GM23248 (cell line): ENCODE results near the gene MAP3K14. TPM values are rescaled to one million over a fixed set of nuclear protein-coding genes. Genes with fewer than 3 reads are reported as not detected.

Source experiments
- DNase-seq: peaks from one replicate; pipeline ENCODE4 v3.0.0-alpha.2; 2015
- H2AFZ ChIP-seq: fragments of 200-600 bp; sonication (generic); 2 replicates; pipeline ENCODE4 v1.6.1; 2016; ENCODE audit warnings: antibody characterized with exemption
- H3F3A ChIP-seq: fragments of 200-600 bp; sonication (generic); 2 replicates; pipeline ENCODE4 v1.6.1; 2016; ENCODE audit warnings: mild to moderate bottlenecking, antibody characterized with exemption, mixed run types; ENCODE audit not compliant: insufficient read depth
- H3K27ac ChIP-seq: fragments of 200-600 bp; sonication (generic); 2 replicates; pipeline ENCODE4 v1.5.1; 2016; ENCODE audit warnings: mild to moderate bottlenecking
- H3K27me3 ChIP-seq: fragments of 200-600 bp; sonication (generic); replicated peaks from 2 replicates; pipeline ENCODE4 v1.6.1; 2016; ENCODE audit warnings: mild to moderate bottlenecking; ENCODE audit not compliant: insufficient read depth
- H3K36me3 ChIP-seq: fragments of 200-600 bp; sonication (generic); 2 replicates; pipeline ENCODE4 v1.6.1; 2016; ENCODE audit warnings: low read depth, mild to moderate bottlenecking
- H3K4me1 ChIP-seq: fragments of 200-600 bp; sonication (generic); 2 replicates; pipeline ENCODE4 v1.6.1; 2016; ENCODE audit warnings: mild to moderate bottlenecking; ENCODE audit not compliant: insufficient read depth
- H3K4me2 ChIP-seq: fragments of 200-600 bp; sonication (generic); one replicate; pipeline ENCODE4 v1.6.1; 2016; ENCODE audit warnings: mild to moderate bottlenecking; ENCODE audit not compliant: unreplicated experiment
- H3K4me3 ChIP-seq: fragments of 200-600 bp; sonication (generic); 2 replicates; pipeline ENCODE4 v1.5.1; 2016; ENCODE audit warnings: mild to moderate bottlenecking
- H3K79me2 ChIP-seq: fragments of 200-600 bp; sonication (generic); 2 replicates; pipeline ENCODE4 v1.6.1; 2016; ENCODE audit warnings: mild to moderate bottlenecking; ENCODE audit not compliant: insufficient read depth
- H3K9ac ChIP-seq: fragments of 200-600 bp; sonication (generic); 2 replicates; pipeline ENCODE4 v1.6.1; 2016; ENCODE audit warnings: mild to moderate bottlenecking
- H3K9me2 ChIP-seq: fragments of 200-600 bp; sonication (generic); 2 replicates; pipeline ENCODE4 v1.6.1; 2016; ENCODE audit warnings: mixed run types, mild to moderate bottlenecking, moderate library complexity; ENCODE audit not compliant: insufficient read depth
- H3K9me3 ChIP-seq: fragments of 200-600 bp; sonication (generic); one replicate; pipeline ENCODE4 v1.6.1; 2017; ENCODE audit warnings: low read depth
- H4K20me1 ChIP-seq: fragments of 200-600 bp; sonication (generic); 2 replicates; pipeline ENCODE4 v1.6.0; 2016; ENCODE audit not compliant: insufficient read depth
- EZH2 ChIP-seq: fragments of 200-600 bp; sonication (generic); IDR thresholded peaks from 2 replicates; pipeline ENCODE4 v1.6.1; 2018; ENCODE audit warnings: antibody characterized with exemption, mild to moderate bottlenecking; ENCODE audit not compliant: insufficient read depth, poor library complexity, severe bottlenecking
- EZH2phosphoT487 ChIP-seq: fragments of 200-600 bp; sonication (generic); IDR thresholded peaks from 2 replicates; pipeline ENCODE4 v1.6.1; 2018; ENCODE audit warnings: antibody characterized with exemption, moderate library complexity, mild to moderate bottlenecking, low read depth; ENCODE audit not compliant: insufficient read depth
- WGBS, 2 experiments: methylation state at CpG; one replicate each; pipeline ENCODE4 v1.1.6; 2015 to 2017; ENCODE audit warnings: low lambda C conversion rate in 2 of 2, low coverage in 1 of 2; ENCODE audit errors: missing lambda C conversion rate in 2 of 2; 5-methylcytosine and 5-hydroxymethylcytosine counted together
- in situ Hi-C: fragments of 300-500 bp; cut with MboI; formaldehyde crosslinking; loops from 2 replicates; pipeline ENCODE4 v1.15.0; 2020
- polyA plus RNA-seq: library from polyadenylated mRNA; unstranded; fragments of >200 nt; fragmentation: Nextera tagmentation; extraction: Ambion mirVana; gene quantifications from 2 replicates; pipeline ENCODE4 v1.2.1, GENCODE V29; 2016
- total RNA-seq: library from RNA; depleted of rRNA; stranded (reverse); fragments of >200 nt; shearing (Covaris generic); gene quantifications from 2 replicates; pipeline ENCODE4 v1.2.3, GENCODE V29; 2014

The MAP3K14 gene
- total and polyA plus RNA-seq, 2 experiments from 2014 or later: 3.4 to 4.2 TPM

DNA sequence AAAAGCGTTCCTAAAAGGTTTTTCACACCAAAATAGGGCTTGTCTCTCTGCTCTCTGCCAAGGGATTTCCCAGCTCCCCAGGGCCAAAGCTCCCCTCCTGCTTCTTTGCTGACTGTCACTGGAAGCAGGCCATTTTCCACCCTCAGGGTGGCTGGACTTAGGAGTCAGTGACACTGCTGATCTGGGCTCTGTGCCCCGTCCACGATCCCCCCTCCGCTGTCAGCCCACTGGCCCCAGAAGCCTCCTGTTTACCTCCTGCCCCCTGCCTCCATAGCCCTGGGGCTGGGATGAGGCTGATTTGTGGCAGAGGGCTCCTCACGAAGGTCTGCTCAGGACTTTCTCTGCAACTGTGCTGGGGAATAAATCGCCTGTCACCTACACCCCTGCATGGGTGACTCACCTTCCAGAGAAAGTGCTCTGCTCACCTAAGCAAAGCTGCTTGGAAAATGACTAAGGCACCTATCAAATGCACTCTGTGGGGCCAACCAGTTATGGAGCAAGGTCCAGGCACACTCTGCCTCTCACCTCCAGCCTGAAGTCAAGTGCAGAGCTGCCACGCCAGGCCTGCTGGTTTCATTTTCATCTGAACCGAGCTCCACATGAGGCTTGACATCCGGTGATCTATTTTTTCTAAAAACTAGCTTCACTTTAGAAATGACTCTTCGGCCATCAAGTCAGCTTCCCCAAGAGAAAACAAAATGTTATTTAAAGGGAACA is 4.9 kb downstream of the MAP3K14 start:
- Histone ChIP-seq H2AFZ (no peak overlapping the region), H3K4me2 (peak overlapping the region; percentile 85), H3K4me3 (peak overlapping the region; percentile 53), H3K36me3 (no peaks in the 10 kb centered on the region), H3K9me2 (no peaks in the 10 kb centered on the region), H3F3A (peaks cover 46% of the 10 kb centered on the region), H3K79me2 (peaks cover 91% of the 10 kb centered on the region), H3K9ac (peak overlapping the region; percentile 62), H3K4me1 (peaks cover 67% of the 10 kb centered on the region), H3K9me3 (no peaks in the 10 kb centered on the region), H3K27ac (peak overlapping the region; percentile 68), H4K20me1 (no peaks in the 10 kb centered on the region), H3K27me3 (no peaks in the 10 kb centered on the region)
- in situ Hi-C loops: no loop called here
- WGBS, 2 experiments: 21 to 22% methylated on average over 10 of the region's 10 CpGs
- peak; percentile 67 for DNase-seq
- TF ChIP-seq EZH2phosphoT487 (no peak), EZH2 (no peak)

DNA sequence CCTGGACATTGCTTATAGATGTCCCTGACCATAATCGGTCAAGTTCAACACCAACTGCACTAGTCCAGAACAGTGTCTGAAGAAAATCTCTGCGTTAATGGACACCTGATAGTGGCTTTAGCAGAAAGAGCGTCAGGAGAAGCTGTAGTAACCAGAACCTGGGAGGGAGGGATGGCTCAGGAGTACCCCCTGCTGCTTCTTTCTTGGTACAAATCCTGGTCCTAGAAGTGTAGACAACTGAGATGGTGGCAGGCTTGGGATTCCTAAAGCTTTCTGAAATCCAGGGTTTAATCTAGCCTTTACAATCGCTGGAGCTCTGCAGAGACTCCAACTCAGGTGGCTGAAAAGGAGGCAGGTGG is 5.4 kb downstream of the MAP3K14 start:
- Histone ChIP-seq H3K4me3 (no peak overlapping the region), H3K79me2 (peaks cover 95% of the 10 kb centered on the region), H3K9ac (peak overlapping the region; percentile 62; the same call in 1 of the 2 replicates), H3K4me2 (no peak overlapping the region), H3K9me2 (no peaks in the 10 kb centered on the region), H2AFZ (no peak overlapping the region), H4K20me1 (no peaks in the 10 kb centered on the region), H3K27ac (peak overlapping the region; percentile 68), H3F3A (peaks cover 51% of the 10 kb centered on the region), H3K27me3 (no peaks in the 10 kb centered on the region), H3K36me3 (no peaks in the 10 kb centered on the region), H3K9me3 (no peaks in the 10 kb centered on the region), H3K4me1 (peaks cover 72% of the 10 kb centered on the region)
- in situ Hi-C loops: no loop called here
- DNase-seq: no peak
- TF ChIP-seq EZH2 (no peak), EZH2phosphoT487 (no peak)
- 80 to 87% methylated on average over 4 of the region's 4 CpGs for WGBS, 2 experiments

DNA sequence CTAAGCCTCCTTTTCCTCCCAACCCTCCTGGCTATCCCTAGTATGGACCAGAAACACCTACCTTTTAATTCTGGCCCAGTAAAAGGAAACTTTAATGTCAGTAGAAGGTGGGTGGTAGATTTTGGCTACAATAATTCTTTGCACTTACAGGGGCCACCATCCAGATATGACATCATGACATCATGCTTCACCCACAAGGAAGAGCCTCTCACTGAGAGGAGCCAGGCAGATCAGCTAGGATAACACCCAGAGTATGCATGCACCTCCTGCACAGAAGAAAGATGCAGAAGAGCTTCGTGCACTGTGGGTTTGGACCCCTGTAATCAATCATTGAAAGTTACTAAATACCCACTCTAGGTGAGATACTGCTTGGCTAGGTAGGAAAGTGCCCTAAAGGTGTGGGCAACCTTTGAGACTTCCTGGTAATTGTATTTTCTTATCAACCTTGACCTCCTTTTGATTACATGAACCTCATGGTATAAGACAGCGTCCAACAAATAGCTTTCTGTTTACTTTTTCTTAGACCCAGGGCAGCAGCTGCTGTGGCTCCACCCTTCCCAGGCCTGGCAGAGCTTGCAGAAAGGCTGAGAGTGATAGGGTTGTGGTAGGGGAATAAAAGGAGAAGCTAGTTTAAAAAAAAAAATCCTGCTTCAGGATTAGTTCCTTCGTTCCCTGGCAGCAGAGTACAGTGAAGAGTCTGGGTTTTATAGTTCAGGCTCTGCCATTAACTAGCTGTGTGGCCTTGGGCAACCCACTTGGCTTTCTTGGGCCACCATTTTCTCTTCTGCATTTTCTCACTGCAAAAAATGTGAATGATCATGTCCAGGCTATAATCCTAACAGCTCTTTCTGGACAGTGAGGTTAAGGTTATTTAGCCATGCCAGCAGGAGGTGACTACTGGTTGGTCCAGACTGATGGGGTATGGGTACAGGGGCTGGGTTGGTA is 6.2 kb downstream of the MAP3K14 start:
- in situ Hi-C loops: no loop called here

DNA sequence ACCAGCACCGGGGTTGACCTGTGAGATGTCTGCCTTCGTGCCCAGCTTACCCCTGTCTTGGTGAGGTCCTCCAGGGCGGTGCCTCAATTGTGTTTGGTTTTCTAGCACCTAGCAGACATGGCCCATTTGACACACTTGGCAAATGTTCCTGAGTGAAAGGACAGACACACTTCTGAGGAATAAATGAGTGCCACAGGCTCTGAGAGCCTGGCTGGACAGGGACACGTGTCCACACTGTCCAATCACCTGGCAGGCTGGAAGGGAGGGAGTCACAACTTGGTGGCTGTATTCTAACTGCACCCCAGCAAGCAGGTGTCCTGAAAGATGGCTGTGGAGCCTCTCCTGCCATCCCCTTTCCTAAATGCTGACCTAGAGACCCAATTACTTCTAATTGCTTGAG is 7.4 kb downstream of the MAP3K14 start:
- H3K27me3 ChIP-seq: no peaks in the 10 kb centered on the region
- no peak overlapping the region for H3K9ac ChIP-seq
- in situ Hi-C loops: no loop called here
- H3K27ac ChIP-seq: no peak overlapping the region
- H4K20me1 ChIP-seq: no peaks in the 10 kb centered on the region
- no peak overlapping the region for H3K4me2 ChIP-seq
- no peak overlapping the region for H3K4me3 ChIP-seq
- no peaks in the 10 kb centered on the region for H3K36me3 ChIP-seq
- 93 to 95% methylated on average over 4 of the region's 4 CpGs for WGBS, 2 experiments
- H3K9me3 ChIP-seq: no peaks in the 10 kb centered on the region
- peaks cover 77% of the 10 kb centered on the region for H3K4me1 ChIP-seq
- peaks cover 91% of the 10 kb centered on the region for H3K79me2 ChIP-seq
- peaks cover 61% of the 10 kb centered on the region for H3F3A ChIP-seq
- no peak overlapping the region for H2AFZ ChIP-seq
- no peak for TF ChIP-seq EZH2phosphoT487
- TF ChIP-seq EZH2: no peak
- no peak for DNase-seq
- no peaks in the 10 kb centered on the region for H3K9me2 ChIP-seq

More for the DNA sequence above, 6.2 kb downstream of the MAP3K14 start:
- Histone ChIP-seq H3K9ac (no peak overlapping the region), H3K36me3 (no peaks in the 10 kb centered on the region), H3K4me2 (no peak overlapping the region), H3K9me2 (no peaks in the 10 kb centered on the region), H3F3A (peaks cover 55% of the 10 kb centered on the region), H3K27me3 (no peaks in the 10 kb centered on the region), H3K9me3 (no peaks in the 10 kb centered on the region), H3K4me1 (peaks cover 77% of the 10 kb centered on the region), H3K4me3 (no peak overlapping the region), H4K20me1 (no peaks in the 10 kb centered on the region), H2AFZ (no peak overlapping the region), H3K79me2 (peaks cover 93% of the 10 kb centered on the region), H3K27ac (no peak overlapping the region)
- DNase-seq: no peak
- WGBS, 2 experiments: 26 to 31% methylated on average over 3 of the region's 3 CpGs
- no peak for TF ChIP-seq EZH2
- no peak for TF ChIP-seq EZH2phosphoT487
